CD4-positive, alpha-beta T cell treated with Interleukin-17A for 1 hour (primary cell): ENCODE results near the gene TBPL1.
"Not testable (repeated sequence)": the region's sequence is repeated elsewhere in the genome, so short reads cannot be mapped to it uniquely, and the experiment has no call there.

Experiments
- DNase-seq: peaks from one replicate; pipeline ENCODE4 v3.0.0-alpha.2; 2020

TBPL1 gene

DNA sequence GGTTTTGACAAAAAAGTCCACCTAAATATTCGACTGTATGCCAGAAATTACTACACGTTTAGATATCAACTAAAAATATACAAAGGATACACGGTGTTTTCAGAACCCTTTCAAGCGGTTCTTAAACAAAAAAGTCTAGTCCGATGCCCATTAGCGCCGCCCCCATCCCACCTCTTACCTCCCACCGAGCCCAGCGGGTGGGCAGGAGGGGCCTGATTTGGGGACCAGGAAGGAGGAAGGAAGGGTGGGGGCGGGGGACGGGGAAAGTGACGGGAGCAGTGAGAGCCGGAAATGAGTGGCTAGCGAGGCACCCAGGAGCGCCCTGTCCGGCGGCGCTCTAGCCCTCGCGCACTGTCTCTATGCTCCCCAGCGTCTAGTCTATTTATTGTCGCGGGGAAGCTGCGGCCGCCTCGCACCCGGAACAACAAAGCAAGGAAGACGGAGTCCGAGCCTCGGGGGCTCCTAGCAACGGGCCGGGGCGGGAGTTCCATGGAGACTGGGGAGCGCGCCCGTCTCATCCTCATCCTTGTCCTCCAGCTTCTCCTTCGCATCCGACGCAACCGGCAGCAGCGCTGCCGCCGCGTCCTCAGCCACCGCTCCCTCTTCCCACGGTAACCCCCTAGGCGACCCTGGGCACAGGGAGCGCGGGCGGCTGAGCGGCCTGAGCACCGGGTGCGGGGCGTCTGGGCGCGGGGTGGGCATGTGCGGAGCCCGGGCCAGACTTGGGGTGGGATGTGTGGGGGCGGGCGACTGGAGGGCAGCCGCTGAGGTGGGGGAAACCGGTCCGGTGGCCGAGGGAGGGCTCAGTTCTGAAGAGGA, at the start of gene TBPL1:
Gene TBPL1 (plus strand): TSS at position 410 of the 819 bp plus-strand sequence. CDS start 26,902 bp downstream, outside the sequence.
- DNase-seq, result peak; percentile 95

DNA sequence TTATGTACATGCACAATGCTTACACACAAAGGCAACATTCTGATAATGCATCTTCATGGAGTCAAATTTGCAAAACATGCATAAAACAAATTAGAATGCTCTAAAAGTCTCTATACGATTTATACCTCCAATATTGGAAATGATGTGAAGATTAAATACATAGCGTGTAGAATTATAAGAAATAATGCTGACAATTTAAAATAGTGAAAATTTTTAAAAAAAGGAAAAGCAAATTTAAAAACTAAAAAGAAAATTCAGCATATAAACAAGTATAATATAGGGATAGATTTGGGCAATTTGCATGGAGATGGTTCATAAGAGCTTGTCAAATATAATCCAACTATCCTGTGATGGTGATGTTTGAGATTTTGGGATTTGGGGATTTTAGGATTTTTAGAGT, 49.2 kb upstream of the TBPL1 start:
- DNase-seq, result no peak

DNA sequence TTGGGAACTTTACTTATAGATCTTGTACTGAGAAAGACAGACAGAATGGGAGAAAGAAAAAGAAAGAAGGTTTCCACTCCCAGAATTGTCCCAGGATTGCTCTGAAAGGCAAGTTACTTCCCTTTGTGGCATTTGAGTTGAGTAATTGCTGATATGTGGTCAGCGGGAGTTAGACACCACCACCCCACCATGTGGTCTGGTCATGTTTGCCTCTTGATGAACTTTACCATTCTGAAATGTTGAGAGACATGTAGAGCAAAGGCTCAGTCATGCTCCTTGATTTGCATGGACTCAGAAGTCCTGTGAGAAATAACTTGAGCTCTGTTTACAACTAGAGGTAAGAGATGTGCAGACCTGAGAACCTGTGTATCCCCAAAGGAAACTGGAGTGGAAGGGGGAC, 47.0 kb upstream of the TBPL1 start:
- DNase-seq, result no peak

DNA sequence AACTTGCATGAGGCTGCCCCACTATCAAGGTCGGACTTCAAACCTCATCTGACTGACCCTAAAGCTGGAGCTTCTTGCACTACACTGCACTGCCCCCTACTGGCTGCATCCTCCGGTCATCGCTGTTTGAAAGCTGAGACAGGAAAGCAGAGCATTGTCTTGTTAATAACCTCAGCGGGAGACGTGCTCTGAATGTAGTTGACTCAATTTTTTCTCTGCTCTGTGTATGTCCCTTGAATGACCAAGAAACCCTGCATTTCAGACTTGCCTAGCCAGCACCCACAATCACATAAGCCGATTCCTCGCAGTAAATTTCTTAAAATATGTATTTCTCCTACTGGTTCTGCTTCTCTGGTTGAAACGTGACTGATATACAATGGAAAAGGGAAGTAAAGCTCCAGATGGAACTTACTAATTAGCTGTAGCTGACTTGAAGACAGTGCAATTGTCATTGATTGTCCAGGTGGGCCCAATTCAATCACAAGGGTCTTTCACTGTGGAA, 36.3 kb upstream of the TBPL1 start:
- peak; percentile 64 for DNase-seq

DNA sequence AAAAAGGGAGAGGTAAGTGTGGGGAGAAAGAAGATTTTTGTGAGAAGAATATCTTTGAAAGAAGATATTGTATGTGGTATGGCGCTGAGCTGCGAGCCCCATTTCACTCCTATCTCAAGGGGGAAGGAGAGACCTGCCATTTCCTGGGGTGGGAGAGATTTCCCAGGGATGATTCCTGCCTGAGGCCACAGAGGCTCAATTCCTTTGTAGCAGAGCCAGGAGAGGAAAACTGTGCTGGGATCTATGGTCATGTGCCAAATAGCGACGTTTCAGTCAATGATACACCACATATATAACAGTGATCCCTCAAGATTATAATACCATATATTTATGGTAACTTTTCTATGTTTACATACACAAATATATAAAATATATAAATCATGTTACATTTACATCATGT, 35.2 kb upstream of the TBPL1 start:
- no peak for DNase-seq

DNA sequence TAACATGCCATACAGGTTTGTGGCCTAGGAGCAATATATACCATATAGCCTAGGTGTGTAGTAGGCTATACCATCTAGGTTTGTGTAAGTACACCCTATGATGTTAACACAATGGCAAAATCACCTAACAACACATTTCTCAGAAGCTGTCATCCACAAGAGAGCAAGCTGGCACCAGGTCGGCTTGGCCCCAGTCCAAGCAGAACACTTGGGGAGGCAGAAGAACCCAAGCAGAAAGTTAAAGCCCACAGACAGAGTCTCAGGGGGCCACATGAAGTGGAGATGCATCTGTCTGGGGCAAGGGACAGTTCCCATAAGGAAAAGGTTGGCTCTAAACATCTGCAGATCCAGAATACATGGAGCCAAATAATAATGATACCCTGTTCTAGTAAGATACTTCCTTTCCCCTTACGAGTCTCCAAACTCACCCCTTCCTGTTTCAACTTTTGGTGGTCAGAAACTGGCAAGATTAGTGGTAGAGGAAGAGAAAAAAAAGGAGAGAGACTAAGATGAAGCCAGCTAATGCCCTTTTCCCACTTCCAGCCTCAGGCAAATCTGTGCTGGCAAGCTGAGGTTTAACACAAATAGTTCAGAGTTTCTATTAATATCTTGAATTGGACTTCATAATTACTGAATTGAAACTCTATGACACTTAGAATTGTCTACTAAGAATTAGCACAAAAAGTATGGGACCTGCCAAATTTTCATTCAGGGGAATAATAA, 34.7 kb upstream of the TBPL1 start:
- DNase-seq, result no peak

DNA sequence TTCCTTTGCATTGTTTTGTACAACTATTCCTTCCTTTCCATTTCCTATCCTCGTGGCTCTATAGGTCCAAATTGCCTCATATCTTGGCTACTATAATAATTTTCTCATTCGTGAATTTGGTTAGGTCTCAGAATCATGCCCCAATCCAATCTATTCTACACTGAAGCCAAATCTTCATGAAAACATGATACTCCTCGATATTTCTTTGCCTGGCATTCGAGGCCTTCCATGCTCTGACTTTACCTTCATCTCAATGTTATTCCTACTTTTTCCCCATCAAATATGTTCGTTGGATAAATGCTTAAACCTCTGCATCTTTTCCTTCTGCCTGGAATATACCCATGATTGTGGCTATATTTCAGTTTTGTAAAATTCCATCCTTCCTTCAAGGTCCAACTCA, 33.7 kb upstream of the TBPL1 start:
- no peak for DNase-seq

DNA sequence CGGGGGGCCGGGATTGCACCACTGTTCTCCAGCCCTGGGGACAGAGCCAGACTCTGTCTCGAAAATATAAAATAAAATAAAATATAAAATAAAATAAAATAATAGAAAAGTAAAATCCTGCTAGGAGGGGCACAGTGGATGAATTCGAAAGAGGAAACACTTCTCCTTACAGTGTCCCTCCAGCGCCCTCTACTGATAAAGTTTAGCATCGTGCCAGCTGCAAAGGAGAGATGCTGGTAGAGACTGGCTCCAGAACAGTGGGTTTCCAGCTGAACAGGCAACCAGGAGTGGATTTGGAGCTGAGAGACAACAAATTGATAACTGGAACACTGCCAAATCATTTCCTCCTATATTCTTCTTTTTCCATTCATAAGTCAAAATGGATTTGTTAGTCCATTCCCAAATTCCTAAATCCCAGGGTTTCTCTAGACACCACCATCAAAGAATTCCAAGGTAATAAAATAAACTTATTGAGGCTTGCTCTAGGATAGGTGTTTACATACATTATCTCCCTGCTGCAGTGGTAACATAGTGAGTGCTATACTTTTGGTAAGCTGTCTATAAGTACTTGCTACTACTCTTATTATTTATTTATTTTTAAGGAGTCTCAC, 31.7 kb upstream of the TBPL1 start:
- DNase-seq, result peak; percentile 77

DNA sequence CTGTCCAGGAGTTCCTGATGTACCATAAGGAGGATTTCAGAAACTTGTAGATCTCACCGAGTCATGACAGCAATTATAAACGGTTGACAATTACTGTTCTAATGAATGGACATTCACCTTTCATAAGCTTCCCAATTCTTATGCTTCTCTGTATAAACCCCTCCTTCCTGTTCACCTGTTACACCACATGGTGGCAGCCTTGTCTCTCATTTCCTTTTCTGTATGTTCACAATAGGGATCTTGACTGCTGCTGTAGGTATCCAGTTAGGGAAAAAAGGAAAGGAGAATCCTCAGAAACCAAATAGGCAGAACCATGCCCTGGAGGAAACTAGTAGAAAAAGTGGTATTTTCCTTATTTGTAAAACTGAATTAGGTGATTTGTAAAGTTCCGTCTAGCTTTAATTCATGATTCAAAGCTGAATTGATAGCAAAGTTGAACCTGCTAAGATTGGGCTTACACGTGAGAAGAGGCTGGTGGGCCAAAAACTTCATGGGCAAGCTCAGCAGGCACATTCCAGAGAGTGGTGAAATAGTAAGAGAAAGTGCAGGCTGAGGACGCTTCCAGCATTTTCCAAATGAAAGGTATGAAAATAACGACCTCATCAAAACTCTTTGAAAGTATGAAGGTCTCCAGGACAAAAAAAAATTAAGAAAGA, 29.0 kb upstream of the TBPL1 start:
- DNase-seq, result peak; percentile 73

DNA sequence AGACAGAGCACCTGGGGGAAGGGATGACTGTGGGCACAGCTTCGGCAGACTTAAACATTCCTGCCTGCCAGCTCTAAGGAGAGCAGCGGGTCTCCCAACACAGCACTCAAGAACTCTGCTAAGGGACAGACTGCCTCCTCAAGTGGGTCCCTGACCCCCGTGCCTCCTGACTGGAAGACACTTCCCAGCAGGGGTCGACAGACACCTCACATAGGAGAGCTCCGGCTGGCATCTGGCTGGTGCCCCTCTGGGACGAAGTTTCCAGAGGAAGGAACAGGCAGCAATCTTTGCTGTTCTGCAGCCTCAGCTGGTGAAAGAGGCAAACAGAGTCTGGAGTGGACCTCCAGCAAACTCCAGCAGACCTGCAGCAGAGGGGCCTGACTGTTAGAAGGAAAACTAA, 21.8 kb upstream of the TBPL1 start:
- not testable (repeated sequence) for DNase-seq

DNA sequence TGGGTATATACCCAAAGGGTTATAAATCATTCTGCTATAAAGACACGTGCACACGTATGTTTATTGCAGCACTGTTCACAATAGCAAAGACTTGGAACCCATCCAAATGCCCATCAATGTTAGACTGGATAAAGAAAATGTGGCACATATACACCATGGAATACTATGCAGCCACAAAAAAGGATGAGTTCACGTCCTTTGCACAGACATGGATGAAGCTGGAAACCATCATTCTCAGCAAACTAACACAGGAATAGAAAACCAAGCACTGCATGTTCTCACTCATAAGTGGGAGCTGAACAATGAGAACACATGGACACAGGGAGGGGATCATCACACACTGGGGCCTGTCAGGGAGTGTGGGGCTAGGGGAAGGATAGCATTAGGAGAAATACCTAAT, 16.7 kb upstream of the TBPL1 start:
- DNase-seq, result not testable (repeated sequence)

DNA sequence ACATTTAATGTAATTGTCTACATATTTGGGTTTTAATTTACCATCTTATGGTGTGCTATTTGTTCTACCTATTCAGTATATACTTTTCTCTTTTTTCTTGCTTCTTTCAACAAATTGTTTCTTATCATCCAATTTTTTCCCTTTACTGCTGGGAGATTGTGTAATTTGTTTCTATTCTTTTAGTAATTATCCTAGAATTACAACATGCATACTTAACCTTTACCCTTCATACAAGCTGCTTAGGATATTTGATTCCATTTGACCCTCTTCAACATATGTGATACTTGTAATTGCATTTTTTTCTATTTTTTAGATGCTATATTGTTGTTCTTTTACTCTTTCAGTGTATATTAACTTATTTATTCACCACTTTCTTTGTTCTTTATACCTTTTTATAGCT, 15.1 kb upstream of the TBPL1 start:
- no peak for DNase-seq

DNA sequence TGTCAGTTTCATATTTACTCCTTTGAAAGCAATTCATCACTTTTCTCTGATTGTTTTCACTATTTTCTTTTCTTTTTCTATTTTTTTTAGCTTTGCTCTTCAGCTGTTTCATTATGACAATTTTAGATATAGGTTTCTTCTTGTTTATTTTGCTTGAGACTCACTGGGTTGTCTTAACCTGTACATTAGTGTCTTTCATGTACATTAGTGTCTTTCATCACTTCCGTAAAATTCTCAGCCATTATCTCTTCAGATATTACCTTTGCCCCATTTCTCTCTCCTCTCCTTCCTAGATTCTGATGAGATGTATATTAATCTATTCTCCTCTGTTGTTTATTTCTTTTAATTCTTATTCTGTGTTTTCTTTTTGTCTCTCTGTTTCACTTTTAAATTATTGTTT, 14.5 kb upstream of the TBPL1 start:
- no peak for DNase-seq

DNA sequence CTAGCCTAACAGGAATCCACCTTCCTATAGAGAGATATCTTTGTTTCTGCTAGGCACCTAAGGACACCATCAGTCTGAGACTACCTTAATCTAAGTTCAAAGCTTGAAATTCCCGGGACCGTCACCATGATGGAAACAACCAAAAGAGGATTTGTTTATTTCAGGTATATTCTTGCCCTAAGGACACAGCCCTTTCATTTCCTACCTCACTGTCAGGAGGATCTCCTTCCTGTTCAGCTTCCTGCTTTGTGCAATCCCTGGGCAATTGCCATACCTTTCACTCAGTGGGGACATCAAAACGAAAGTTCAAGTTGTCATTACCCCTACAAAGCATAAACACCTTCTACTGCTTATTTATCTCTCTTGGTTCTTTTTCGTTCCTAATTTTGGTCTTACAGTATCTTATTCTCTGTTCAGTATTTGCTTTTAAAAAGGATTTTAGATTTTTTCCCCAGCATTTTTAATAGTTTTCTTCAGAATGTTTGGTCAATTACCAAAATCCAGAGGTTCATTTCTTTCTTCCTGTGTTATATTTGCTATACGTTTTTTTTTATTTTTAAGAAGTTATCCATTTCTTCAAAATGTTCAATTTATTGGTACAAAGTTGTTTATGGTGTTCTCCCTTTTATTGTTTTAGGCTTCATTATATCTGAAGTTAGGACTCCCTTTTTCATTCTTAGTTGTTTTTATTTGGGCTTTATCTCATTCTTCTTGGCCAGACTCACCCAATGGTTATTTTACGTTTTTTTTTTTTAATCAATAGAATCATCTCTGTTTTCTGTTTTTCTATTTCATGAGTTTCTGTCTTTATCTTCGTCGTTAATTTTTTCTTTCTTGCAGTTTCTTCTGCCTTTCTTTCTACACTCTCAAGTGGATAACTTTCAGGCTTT, 13.0 kb upstream of the TBPL1 start:
- no peak for DNase-seq

DNA sequence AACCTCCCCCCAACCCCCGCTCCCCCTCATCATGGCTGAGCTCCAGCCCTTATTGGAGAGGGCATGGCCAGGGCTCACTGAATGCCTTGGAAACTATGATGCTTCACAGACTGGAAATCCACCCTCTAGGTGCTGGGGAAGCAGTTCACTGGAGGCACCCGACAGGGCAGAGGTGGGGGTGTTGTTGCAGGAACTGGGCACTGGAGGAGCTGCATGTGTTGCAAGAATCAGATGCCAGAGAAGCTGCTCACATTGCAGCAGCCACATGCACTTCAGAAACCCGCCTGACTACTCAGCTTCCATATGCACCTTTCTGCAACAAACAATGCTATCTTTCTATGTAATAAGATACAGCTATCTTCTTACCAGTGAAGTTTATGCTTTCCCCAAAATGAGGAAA, 7.9 kb upstream of the TBPL1 start:
- DNase-seq, result no peak

DNA sequence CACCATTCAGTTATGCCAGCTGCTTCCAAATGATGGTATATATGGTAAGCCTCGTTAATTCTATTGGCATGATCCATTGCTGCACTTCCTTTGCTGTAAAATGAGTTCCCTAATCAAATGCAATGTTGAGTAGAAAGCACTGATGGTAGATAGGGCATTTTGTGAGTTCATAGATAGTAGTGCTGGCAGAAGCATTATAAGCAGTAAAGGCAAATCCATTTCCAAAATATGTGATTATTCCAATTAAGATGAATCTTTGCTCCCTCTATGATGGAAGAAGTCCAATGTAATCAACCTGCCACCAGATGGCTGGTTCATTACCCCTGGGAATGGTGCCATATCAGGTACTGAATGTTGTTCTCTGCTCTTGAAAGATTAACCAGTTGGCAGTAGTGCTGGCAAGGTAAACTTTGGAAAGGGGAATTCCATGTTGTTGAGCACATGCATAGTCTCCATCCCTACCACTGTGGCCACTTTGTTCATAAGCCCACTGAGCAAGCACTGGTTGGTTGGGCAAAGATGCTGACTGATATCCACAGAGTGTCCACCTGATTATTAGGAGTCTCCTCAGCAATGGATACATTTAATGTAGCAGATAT, 5.6 kb upstream of the TBPL1 start:
- DNase-seq, result no peak

DNA sequence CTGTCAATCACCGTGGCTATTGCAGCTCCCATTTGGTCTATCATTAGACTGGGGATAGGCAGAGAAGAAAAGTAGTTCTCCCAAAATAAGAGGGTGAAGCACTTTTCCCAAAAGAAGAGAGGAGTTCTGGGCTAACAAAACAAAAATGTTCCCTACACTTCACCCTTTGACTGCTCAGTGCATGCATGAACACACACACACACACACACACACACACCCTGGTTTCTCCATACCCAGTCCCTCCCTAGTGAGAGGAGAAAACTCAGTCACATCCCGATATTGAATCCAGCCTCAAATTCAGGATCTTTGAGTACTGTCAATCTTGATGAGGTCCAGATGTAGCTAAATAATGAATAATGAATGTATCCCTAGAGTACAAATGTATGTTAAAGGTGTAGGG, 4.6 kb upstream of the TBPL1 start:
- DNase-seq, result no peak

DNA sequence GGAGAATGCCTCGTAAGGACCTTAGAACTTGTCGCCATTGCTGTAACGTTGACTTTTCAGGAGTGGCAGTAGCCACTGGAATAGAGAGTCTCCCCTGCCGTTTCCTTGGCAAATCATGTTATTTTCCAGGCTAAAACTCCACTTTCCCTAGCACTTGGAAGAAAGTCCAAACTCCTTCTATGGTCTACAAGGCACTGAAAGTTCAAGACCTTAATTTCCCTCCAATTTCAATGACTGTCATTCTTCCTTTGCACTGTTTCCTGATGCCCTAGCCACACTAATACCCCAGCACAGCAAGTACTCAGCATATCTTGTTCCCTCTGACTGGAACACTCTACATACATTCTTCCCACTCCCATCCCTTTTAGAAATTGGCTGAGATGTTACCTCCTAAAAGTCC, 1.8 kb upstream of the TBPL1 start:
- DNase-seq, result no peak

DNA sequence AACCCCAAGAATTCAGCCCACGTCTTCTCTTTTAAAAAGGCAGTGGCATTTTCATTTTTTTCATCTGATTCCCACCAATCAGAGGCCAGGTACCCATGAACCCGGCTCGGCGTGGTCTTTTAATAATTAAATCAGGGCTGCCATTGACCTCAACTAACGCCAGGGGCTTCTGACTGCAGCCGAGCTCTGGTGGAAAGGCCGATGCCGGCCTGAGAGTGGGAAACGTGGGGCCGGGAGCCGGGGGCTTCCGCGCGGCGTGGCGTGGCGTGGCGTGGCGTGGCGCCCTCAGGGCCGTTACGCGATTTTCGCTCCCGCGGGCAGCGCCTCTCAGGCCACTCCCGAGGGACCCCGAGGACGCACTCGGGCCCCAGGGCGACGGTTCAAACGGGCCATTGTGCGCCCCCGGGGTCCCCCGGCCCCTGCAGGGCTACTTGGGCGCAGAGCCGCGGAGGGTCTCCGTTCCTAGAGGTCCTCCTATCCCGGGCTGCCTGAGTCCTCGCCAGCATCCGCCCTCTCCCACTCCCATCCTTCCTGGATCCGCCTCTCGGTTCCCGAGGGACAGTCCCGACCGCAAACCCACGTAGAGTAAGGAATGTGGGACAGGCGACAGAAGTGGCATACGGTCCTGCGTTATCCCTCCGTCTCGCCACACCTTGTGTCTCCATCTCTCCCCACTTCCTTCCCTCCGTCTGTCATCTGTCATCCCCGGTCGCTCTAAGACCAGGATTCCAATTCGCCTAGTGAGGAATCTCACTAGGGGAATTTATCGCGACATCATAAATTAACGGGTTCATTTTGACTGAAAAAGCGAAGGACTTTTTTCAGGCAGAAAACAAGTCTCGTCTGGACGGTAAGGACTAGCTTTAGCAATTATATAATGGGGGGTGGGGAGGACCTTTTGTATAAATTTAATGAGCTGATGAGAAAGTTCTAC, 876 bp upstream of the TBPL1 start:
- peak; percentile 80 for DNase-seq

DNA sequence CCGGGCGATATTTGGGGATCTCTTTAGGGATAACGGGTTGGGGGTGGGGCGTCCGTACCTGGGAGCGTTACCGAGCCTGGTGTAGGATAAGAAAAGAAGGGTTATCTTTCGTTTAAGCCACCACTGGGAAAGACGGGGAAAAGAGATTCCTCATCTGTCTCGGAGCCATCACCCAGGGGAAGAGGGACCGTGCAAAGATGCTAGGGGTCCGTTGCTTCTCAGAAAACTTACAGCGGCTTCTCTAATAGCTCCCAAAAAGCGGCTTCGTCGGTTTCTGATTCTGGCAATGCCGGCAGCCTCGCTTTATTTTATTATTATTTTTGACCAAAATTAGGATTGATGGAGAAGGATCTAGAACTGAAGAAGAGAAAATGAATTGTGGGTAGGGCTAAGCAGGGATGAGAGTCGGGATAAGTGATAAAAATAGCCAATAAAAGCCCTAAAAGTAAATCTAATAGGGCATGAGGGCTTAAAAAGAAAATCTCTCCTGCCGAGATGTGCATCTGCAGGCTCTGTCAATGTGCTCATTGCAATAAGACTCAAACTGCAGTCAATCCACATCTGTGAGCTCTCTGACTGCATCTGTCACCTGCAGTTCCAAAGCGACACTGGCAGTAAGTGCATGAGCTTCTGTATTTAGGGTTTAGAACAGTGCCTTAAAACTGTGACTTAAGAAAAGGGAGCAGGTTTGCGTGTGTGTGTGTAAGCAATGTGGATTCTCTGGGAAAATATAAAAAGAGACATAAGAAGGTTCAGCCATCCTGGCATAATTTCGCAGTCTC, 801 bp downstream of the TBPL1 start:
- peak; percentile 25 for DNase-seq
